ENCODE results near the gene BNC2.

- TF ChIP-seq RAD21 (IDR thresholded peaks at IDR 0.05; ENCODE audit: low read length) (no peak), ELK1 (IDR thresholded peaks at IDR 0.05; ENCODE audit: borderline replicate concordance, low read depth, low read length) (no peak), CTCF (conservative IDR thresholded peaks at IDR 0.05; ENCODE audit: low read depth, low read length) (no peak), POLR2A (IDR thresholded peaks at IDR 0.05; ENCODE audit: low read depth, low read length) (no peak), NFE2L2 (IDR thresholded peaks at IDR 0.05; ENCODE audit: low read depth, low read length) (no peak), USF2 (IDR thresholded peaks at IDR 0.05; ENCODE audit: low read depth, low read length) (no peak), MAFK (IDR thresholded peaks at IDR 0.05; ENCODE audit: low read depth, low read length) (no peak), MXI1 (IDR thresholded peaks at IDR 0.05; ENCODE audit: borderline replicate concordance, low read depth, low read length) (no peak), MAZ (IDR thresholded peaks at IDR 0.05; ENCODE audit: borderline replicate concordance, low read depth, low read length) (no peak), BHLHE40 (IDR thresholded peaks at IDR 0.05; ENCODE audit: low read depth, low read length) (no peak), RCOR1 (IDR thresholded peaks at IDR 0.05; ENCODE audit: insufficient replicate concordance, low read length) (no peak), CHD1 (IDR thresholded peaks at IDR 0.05; ENCODE audit: low read depth, low read length) (no peak), CEBPB (IDR thresholded peaks at IDR 0.05; ENCODE audit: low read depth, low read length) (no peak)
These were observed 437.0 kb downstream of the BNC2 start for GRCh38 chr9:16433494-16433893.
